Effector memory CD8-positive, alpha-beta T cell (primary cell): Measurements from ENCODE around the gene CACNG7.
A peak's percentile ranks its signal among the peaks of the same experiment; 100 is the strongest.
"Not testable (repeated sequence)": the region's sequence is repeated elsewhere in the genome, so short reads cannot be mapped to it uniquely, and the experiment has no call there.

ENCODE experiments used
- ATAC-seq: fragments of 150-1000 bp; cut with Tn5 transposase; replicated peaks from 2 replicates; pipeline ENCODE4 v1.10.0; 2021; ENCODE audit warnings: mild to moderate bottlenecking, moderate library complexity
- DNase-seq, 3 experiments: peaks; one replicate each; pipeline ENCODE4 v3.0.0; 2021
- H3K27ac Mint-ChIP-seq, 2 donors: one replicate each; pipeline ENCODE4 v1.8.0; 2022; ENCODE audit warnings: mild to moderate bottlenecking in 2 of 2, mixed read lengths in 2 of 2, moderate library complexity in 2 of 2
- H3K27me3 Mint-ChIP-seq, 2 donors: one replicate each; pipeline ENCODE4 v1.8.0; 2022; ENCODE audit warnings: mixed read lengths in 2 of 2
- H3K36me3 Mint-ChIP-seq: one replicate; pipeline ENCODE4 v1.8.0; 2022; ENCODE audit warnings: mild to moderate bottlenecking, moderate library complexity, mixed read lengths; ENCODE audit not compliant: insufficient read depth
- H3K4me1 Mint-ChIP-seq, 2 donors: one replicate each; pipeline ENCODE4 v1.8.0; 2022; ENCODE audit warnings: low read depth in 2 of 2, mixed read lengths in 2 of 2
- H3K4me3 Mint-ChIP-seq, 2 donors: one replicate each; pipeline ENCODE4 v1.8.0; 2022; ENCODE audit warnings: mild to moderate bottlenecking in 2 of 2, mixed read lengths in 2 of 2, moderate library complexity in 2 of 2
- H3K9me3 Mint-ChIP-seq, 2 donors: one replicate each; pipeline ENCODE4 v1.8.0; 2022; ENCODE audit warnings: mixed read lengths in 2 of 2

CACNG7 gene

DNA sequence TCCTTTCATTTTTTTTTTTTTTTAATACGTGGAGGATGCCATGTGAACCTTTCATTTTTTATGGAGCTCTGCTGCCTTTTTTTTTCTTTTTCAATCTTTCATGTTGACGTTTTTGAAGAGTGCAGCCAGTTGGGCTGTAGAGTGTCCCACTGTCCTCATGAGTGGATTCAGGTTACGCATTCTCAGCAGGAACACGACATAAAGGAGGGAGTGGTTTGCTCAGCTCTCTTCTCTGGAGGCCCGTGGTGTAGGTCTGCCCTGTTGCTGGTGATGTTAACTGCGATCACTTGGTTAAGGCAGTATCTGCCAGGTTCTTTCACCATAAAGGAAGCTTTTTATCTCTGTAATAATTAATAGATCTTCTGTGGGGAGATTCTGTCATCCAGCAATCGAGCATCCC, 27.0 kb downstream of the CACNG7 start:
- Mint-ChIP-seq H3K4me3 (no peak overlapping the region), H3K4me1 (no peaks in the 10 kb centered on the region)

DNA sequence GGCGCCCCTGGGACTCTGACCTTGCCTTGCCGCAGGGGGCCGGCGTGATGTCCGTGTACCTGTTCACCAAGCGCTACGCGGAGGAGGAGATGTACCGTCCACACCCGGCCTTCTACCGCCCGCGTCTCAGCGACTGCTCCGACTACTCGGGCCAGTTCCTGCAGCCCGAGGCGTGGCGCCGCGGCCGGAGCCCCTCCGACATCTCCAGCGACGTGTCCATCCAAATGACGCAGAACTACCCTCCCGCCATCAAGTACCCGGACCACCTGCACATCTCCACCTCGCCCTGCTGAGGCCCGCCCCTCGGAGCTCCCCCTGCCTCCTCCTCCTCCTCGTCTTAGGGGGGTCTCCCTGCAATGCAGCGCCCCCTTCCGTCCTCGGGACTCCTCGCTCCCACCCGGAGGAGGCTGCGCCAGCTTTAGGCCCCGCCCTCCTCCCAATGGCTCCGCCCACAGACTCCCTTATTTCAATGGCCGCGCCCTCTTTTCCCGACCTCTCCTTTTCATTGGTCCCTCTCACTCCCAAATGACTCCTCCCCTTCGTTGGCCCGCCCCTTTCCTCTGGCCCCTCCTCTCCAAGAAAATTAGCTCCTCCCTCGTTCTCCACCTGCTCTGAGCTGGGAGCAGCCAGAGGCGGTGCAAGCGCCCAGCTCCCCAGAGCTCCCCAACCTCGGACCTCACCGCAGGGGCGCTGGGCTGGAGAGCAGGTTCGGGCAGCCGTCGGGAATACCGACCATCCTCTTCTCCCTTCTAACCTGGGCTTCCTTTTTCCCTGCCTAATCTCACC, 33.1 kb downstream of the CACNG7 start:
- ATAC-seq (no peak), DNase-seq (no peak)
- H3K9me3 Mint-ChIP-seq = peaks cover 0 to 8% of the 10 kb centered on the region in 2 donors
- H3K36me3 Mint-ChIP-seq = peaks cover 5% of the 10 kb centered on the region
- peak overlapping the region in 1 of 2 donors; percentile 36 for H3K4me3 Mint-ChIP-seq
- H3K27ac Mint-ChIP-seq = no peak overlapping the region
- H3K4me1 Mint-ChIP-seq = peaks cover 0 to 5% of the 10 kb centered on the region in 2 donors
- peaks cover 64 to 86% of the 10 kb centered on the region in 2 donors for H3K27me3 Mint-ChIP-seq

More for the DNA sequence above, 27.0 kb downstream of the CACNG7 start:
- Mint-ChIP-seq H3K27ac (no peak overlapping the region), H3K27me3 (peaks cover 32 to 40% of the 10 kb centered on the region in 2 donors), H3K36me3 (no peaks in the 10 kb centered on the region), H3K9me3 (no peaks in the 10 kb centered on the region)
- ATAC-seq (no peak), DNase-seq (no peak)

DNA sequence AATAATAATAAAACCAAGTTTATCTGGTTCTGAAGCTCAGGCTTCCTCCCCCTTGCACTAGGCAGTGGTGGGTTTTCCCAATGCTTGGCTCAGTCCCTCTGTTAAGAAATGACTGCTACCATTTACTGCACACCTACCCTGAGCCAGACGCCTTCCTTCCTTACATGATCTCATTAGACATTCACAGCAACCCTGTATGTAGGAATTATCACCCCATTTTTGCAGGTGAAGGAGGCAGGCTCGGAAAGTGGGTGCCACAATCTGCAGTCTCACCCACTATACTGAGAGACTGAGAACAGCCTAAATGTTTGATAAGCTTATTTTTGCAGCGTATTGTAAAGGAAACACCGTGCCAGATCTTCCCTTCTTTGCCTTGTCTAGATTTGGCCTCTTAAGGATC, 35.3 kb downstream of the CACNG7 start:
- peaks cover 0 to 5% of the 10 kb centered on the region in 2 donors for H3K4me1 Mint-ChIP-seq
- ATAC-seq (no peak), DNase-seq (no peak)
- H3K4me3 Mint-ChIP-seq = no peak overlapping the region
- H3K36me3 Mint-ChIP-seq = peaks cover 5% of the 10 kb centered on the region
- peaks cover 0 to 8% of the 10 kb centered on the region in 2 donors for H3K9me3 Mint-ChIP-seq
- no peak overlapping the region for H3K27ac Mint-ChIP-seq
- peaks cover 58 to 80% of the 10 kb centered on the region in 2 donors for H3K27me3 Mint-ChIP-seq

DNA sequence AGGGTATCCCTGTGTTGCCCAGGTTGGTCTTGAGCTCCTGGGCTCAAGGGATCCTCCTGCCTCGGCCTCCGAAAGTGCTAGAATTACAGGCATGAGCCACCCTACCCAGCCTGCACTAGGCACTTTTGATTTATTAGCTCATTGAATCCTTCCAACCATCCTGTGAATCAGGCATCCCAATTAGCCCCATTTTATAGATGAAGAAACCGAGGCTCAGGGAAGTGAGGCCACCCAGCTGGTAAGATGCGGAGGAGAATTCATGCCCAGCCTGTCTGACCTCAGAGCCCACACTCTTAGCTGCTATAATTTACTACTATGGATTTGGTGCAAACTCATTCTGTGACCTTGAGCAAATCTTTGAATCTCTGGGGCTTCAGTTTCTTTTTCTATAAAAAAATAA, 35.9 kb downstream of the CACNG7 start:
- Mint-ChIP-seq H3K27ac (no peak overlapping the region), H3K27me3 (peaks cover 53 to 75% of the 10 kb centered on the region in 2 donors), H3K4me3 (no peak overlapping the region), H3K36me3 (peaks cover 5% of the 10 kb centered on the region), H3K9me3 (peaks cover 0 to 8% of the 10 kb centered on the region in 2 donors), H3K4me1 (peaks cover 0 to 5% of the 10 kb centered on the region in 2 donors)
- no peak for DNase-seq
- no peak for ATAC-seq

DNA sequence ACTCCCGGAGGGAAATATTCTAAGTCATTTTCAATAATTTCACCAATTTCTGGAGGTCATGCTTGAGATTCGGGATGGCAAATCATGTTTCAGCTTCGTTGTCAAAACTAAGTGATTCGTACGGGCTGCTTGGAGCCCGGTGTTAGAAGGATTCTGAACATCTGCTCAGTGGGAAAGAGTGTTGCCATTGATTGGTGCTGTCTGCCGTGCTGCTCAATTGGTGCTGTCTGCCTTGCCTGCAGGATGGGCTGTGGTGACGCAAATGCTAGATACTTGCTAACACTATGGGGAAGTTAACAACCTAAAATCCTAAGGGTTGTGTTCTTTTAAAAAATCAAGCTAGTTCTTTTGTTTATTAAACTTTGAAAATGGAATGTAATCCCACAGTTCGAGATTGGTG, 36.4 kb downstream of the CACNG7 start:
- DNase-seq = no peak
- Mint-ChIP-seq H3K27ac (no peak overlapping the region), H3K36me3 (peaks cover 5% of the 10 kb centered on the region), H3K27me3 (peaks cover 48 to 70% of the 10 kb centered on the region in 2 donors), H3K4me1 (peaks cover 0 to 5% of the 10 kb centered on the region in 2 donors), H3K4me3 (no peak overlapping the region), H3K9me3 (peaks cover 0 to 8% of the 10 kb centered on the region in 2 donors)
- no peak for ATAC-seq

DNA sequence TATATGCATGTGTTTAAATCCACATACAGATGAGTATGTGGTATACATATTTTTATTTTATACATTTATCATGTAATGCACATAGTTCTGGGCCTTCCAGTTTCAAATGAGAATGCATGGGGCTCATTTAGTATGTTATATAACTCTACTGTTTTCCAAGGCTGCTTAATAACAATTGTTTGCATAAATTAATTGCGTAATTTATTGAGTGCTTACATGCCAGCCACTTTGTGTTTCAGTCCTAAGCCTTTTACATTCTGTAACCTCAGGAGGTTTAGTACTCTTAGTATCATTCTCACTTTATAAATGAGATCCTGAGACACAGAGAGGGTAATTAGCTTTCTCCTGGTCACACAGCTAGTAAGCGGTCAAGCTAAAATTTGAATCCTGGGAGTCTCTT, 36.9 kb downstream of the CACNG7 start:
- Mint-ChIP-seq H3K36me3 (peaks cover 5% of the 10 kb centered on the region), H3K9me3 (peaks cover 0 to 8% of the 10 kb centered on the region in 2 donors), H3K27ac (no peak overlapping the region), H3K4me1 (peaks cover 0 to 5% of the 10 kb centered on the region in 2 donors), H3K27me3 (peaks cover 45 to 65% of the 10 kb centered on the region in 2 donors), H3K4me3 (no peak overlapping the region)
- DNase-seq (no peak), ATAC-seq (no peak)

DNA sequence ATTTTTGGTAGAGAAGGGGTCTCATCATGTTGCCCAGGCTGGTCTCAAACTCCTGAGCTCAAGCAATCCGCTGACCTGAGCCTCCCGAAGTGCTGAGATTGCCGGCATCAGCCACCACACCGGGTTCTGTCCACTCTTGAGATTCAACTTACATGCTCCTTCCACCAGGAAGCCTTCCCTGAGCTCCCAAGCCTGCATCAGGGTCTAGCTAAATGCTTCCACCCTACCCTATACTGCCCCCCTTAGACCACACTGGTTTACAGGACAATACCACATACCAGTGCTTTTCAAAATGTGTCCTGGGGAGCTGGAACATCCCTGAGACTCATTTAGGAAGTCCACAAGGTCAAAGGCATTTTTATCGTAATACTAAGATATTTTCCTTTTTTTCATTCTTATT, 38.5 kb downstream of the CACNG7 start:
- Mint-ChIP-seq H3K4me3 (no peak overlapping the region), H3K27ac (peak overlapping the region in 1 of 2 donors; percentile 80), H3K4me1 (peaks cover 0 to 2% of the 10 kb centered on the region in 2 donors), H3K36me3 (peaks cover 2% of the 10 kb centered on the region), H3K27me3 (peaks cover 39 to 64% of the 10 kb centered on the region in 2 donors), H3K9me3 (peaks cover 0 to 5% of the 10 kb centered on the region in 2 donors)
- DNase-seq = no peak
- ATAC-seq = no peak

DNA sequence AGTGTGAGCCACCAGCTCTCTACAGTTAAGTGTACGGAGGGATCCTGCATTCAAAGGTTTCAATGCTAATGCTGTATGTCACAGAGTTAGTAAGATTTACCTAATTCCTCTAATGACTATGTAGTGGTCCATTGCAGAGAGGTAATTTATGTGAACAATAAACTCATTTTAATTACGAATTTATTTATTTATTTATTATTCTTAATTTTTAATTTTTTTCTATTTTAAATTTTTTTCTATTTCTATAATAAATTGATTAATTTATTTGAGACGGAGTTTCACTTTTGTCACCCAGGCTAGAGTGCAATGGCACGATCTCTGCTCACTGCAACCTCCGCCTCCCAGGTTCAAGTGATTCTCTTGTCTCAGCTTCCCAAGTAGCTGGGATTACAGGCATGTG, 39.5 kb downstream of the CACNG7 start:
- not testable (repeated sequence) for H3K9me3 Mint-ChIP-seq, ATAC-seq
- peaks cover 35 to 60% of the 10 kb centered on the region in 2 donors for H3K27me3 Mint-ChIP-seq

DNA sequence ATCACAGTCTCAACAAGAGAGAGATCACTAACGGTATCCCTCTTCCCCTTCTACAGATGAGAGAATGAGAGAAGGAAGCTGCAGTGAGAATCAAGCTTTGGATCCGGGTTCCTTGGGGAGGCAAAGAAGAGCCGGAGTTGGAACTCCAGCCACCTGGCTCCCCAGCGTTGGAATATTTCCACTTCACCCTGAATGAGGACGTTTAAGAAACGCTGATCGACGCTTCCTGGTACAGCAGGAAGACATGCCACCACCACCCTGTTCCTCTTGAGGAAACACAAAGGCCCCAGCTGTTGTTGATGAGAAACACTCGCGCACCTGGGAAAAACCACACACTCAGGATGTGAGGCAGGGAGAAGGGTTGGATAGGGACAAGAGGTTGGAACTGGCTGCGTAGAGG, 42.4 kb downstream of the CACNG7 start:
- no peak for DNase-seq

More for the DNA sequence above, 39.5 kb downstream of the CACNG7 start:
- H3K36me3 Mint-ChIP-seq, DNase-seq, H3K27ac Mint-ChIP-seq, H3K4me3 Mint-ChIP-seq, H3K4me1 Mint-ChIP-seq: not testable (repeated sequence)

DNA sequence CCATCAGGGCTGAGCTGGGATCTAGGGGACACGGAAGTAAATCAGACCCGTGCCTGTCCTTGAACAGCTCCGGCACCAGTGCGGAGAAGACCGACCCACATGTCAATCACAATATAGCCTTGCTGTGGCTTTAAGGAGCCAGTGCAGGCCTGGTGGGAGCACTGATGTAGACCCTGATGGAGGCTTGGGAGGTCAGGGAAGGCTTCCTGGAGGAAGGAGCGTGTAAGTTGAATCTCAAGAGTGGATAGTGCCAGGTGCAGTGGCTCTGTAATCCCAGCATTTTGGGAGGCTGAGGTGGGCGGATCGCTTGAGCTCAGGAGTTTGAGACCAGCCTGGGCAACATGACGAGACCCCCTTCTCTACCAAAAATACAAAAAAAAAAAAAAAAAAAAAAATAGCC, 42.9 kb downstream of the CACNG7 start:
- no peak overlapping the region for H3K4me3 Mint-ChIP-seq
- no peak for ATAC-seq
- H3K36me3 Mint-ChIP-seq = no peaks in the 10 kb centered on the region
- H3K9me3 Mint-ChIP-seq = no peaks in the 10 kb centered on the region
- no peak for DNase-seq
- no peaks in the 10 kb centered on the region for H3K4me1 Mint-ChIP-seq
- no peak overlapping the region for H3K27ac Mint-ChIP-seq
- peaks cover 44 to 60% of the 10 kb centered on the region in 2 donors for H3K27me3 Mint-ChIP-seq

More for the DNA sequence above, 42.4 kb downstream of the CACNG7 start:
- ATAC-seq = no peak
- Mint-ChIP-seq H3K4me3 (no peak overlapping the region), H3K27me3 (peaks cover 41 to 59% of the 10 kb centered on the region in 2 donors), H3K9me3 (no peaks in the 10 kb centered on the region), H3K27ac (no peak overlapping the region), H3K36me3 (no peaks in the 10 kb centered on the region), H3K4me1 (no peaks in the 10 kb centered on the region)

DNA sequence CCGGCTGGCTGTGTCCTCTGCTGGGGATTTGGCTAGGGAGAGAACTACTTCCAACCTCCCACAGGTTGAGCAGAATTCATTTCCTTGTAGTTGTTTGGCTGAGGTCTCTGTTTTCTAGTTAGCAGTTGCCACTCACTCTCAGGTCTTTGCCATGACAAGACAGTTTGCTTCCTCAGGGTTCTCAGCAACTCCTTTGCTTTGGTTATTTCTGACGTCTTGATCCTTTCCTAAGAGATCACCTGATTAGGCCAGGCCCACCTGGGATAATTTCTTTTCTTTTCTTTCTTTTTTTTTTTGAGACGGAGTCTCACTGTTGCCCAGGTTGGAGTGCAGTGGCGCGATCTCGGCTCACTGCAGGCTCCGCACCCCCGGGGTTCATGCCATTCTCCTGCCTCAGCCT, 44.3 kb downstream of the CACNG7 start:
- ATAC-seq (no peak), DNase-seq (no peak)
- H3K36me3 Mint-ChIP-seq = no peaks in the 10 kb centered on the region
- no peaks in the 10 kb centered on the region for H3K4me1 Mint-ChIP-seq
- peaks cover 48 to 63% of the 10 kb centered on the region in 2 donors for H3K27me3 Mint-ChIP-seq
- no peaks in the 10 kb centered on the region for H3K9me3 Mint-ChIP-seq
- no peak overlapping the region for H3K4me3 Mint-ChIP-seq
- no peak overlapping the region for H3K27ac Mint-ChIP-seq

DNA sequence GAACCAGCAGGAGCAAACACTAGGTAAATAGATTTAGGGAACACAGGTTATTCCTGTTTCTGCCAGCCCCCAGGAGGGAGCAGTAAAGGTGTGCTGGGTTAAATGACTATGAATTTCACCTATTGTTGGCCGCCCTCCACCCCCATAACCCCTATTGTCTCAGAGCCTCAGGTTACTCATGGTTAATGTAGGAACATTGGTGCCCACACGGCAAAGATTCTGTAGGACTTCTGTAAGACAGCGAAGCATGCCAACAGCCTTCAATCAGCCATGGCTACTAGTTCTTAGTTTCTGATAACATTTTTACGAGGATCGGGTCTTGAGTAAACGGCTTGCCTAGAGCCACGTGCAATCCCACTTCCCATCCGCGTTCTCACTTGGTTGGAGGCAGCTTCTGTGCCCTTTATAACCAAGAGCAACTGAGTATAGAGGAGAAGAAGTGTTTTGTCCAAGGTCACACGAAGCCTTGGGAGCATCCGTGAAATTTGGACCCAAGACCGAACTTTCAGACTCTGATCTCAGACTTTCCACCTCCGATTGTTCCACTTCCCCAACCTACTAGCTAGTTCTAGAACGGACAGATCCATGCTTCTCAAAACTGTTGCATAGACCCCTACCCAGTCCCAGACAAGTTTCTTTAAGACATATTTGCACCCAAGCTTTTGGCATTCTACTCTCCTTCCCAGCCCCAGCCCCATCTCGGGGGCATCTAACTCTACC, 48.5 kb downstream of the CACNG7 start:
- no peak overlapping the region for H3K27ac Mint-ChIP-seq
- DNase-seq = no peak
- peaks cover 3 to 5% of the 10 kb centered on the region in 2 donors for H3K4me1 Mint-ChIP-seq
- H3K36me3 Mint-ChIP-seq = no peaks in the 10 kb centered on the region
- H3K27me3 Mint-ChIP-seq = peaks cover 78 to 86% of the 10 kb centered on the region in 2 donors
- no peak for ATAC-seq
- no peak overlapping the region for H3K4me3 Mint-ChIP-seq
- no peaks in the 10 kb centered on the region for H3K9me3 Mint-ChIP-seq

DNA sequence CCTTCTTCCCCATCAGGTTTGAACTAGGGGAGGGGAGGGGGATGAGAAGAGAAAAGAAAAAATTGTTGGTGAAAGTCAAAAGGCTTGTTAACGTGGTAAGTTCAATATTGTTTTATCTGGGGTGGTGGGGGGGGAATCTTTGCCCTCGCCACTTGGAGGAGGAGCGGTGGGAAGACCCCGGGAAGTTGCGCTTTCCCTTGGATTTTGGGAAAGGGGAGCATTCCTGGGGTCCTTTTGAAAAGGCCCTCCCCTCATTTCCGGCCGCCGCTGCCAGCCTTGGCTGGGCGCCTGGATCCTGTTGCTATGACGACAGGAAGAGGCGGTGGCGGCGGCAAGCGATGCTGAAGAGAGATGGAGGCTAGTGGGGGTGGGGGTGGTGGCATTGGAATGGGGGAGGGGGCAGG, 49.1 kb downstream of the CACNG7 start:
- Mint-ChIP-seq H3K4me3 (no peak overlapping the region), H3K4me1 (peaks cover 3 to 5% of the 10 kb centered on the region in 2 donors), H3K9me3 (no peaks in the 10 kb centered on the region), H3K27me3 (peaks cover 77 to 86% of the 10 kb centered on the region in 2 donors), H3K27ac (no peak overlapping the region), H3K36me3 (no peaks in the 10 kb centered on the region)
- no peak for DNase-seq
- ATAC-seq = no peak
